Measurements from ENCODE around the gene OTX1.
"Not testable (repeated sequence)": the region's sequence is repeated elsewhere in the genome, so short reads cannot be mapped to it uniquely, and the experiment has no call there.

The OTX1 gene

GRCh38 chr2:63058921-63059792, 8.5 kb downstream of the OTX1 start:
- DNase-seq (ENCODE audit: low read depth) = no peak

GRCh38 chr2:63059793-63060471, 9.3 kb downstream of the OTX1 start:
- no peak for DNase-seq (ENCODE audit: low read depth)

- DNase-seq (ENCODE audit: low read depth) = no peak
These were observed 9.9 kb downstream of the OTX1 start for GRCh38 chr2:63060472-63060991.

- DNase-seq (ENCODE audit: low read depth) = no peak
These were observed 13.6 kb downstream of the OTX1 start for GRCh38 chr2:63064197-63064596.

GRCh38 chr2:63064661-63065060, 14.0 kb downstream of the OTX1 start:
- DNase-seq (ENCODE audit: low read depth) = no peak

- DNase-seq (ENCODE audit: low read depth) = no peak
These were observed 15.6 kb downstream of the OTX1 start for GRCh38 chr2:63066265-63066664.

- no peak for DNase-seq (ENCODE audit: low read depth)
These were observed 16.2 kb downstream of the OTX1 start for GRCh38 chr2:63066838-63067237.

GRCh38 chr2:63071664-63072063, 21.0 kb downstream of the OTX1 start:
- no peak for DNase-seq (ENCODE audit: low read depth)

- DNase-seq (ENCODE audit: low read depth) = no peak
These were observed 23.4 kb downstream of the OTX1 start for GRCh38 chr2:63073994-63074393.

- not testable (repeated sequence) for DNase-seq (ENCODE audit: low read depth)
These were observed 23.8 kb downstream of the OTX1 start for GRCh38 chr2:63074399-63074798.

- no peak for DNase-seq (ENCODE audit: low read depth)
These were observed 28.4 kb downstream of the OTX1 start for GRCh38 chr2:63078852-63079606.

GRCh38 chr2:63081404-63081803, 30.8 kb downstream of the OTX1 start:
- DNase-seq (ENCODE audit: low read depth) = no peak

- no peak for DNase-seq (ENCODE audit: low read depth)
These were observed 36.1 kb downstream of the OTX1 start for GRCh38 chr2:63086687-63087086.

- DNase-seq (ENCODE audit: low read depth) = no peak
These were observed 41.8 kb downstream of the OTX1 start for GRCh38 chr2:63092401-63092800.

- DNase-seq (ENCODE audit: low read depth) = no peak
These were observed 42.2 kb downstream of the OTX1 start for GRCh38 chr2:63092857-63093256.

- DNase-seq (ENCODE audit: low read depth) = no peak
These were observed 42.9 kb downstream of the OTX1 start for GRCh38 chr2:63093502-63093901.

GRCh38 chr2:63096491-63096890, 45.9 kb downstream of the OTX1 start:
- no peak for DNase-seq (ENCODE audit: low read depth)

GRCh38 chr2:63099032-63099431, 48.4 kb downstream of the OTX1 start:
- no peak for DNase-seq (ENCODE audit: low read depth)

- DNase-seq (ENCODE audit: low read depth) = no peak
These were observed 51.3 kb downstream of the OTX1 start for GRCh38 chr2:63101954-63102353.

GRCh38 chr2:63104482-63104881, 53.9 kb downstream of the OTX1 start:
- no peak for DNase-seq (ENCODE audit: low read depth)

Measured in stromal cell of bone marrow (primary cell).